Measurements from ENCODE around the gene GNAZ.

DNA sequence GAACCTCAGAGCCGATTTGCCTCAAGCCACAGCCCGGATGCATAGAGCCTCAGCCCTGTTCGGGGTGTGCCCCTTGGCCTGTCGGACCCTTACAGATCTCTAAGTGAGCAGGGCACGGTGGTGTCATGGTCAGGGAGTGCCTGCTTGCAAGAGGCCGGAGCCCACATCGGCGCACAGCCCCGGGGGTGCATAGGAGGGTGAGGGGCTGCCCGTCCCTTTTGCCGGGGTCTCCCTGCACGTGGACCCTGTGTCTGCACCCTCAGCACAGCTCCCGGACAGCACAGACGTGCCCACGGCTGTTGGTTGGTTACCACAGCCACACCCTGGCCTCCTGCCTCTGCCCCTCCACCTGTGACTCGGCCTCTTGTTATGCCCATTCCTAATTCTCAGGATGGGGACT, 81.5 kb downstream of the GNAZ start:
- TF ChIP-seq RAD21 (conservative IDR thresholded peaks at IDR 0.05): no peak
- TF ChIP-seq, protein P1, sequence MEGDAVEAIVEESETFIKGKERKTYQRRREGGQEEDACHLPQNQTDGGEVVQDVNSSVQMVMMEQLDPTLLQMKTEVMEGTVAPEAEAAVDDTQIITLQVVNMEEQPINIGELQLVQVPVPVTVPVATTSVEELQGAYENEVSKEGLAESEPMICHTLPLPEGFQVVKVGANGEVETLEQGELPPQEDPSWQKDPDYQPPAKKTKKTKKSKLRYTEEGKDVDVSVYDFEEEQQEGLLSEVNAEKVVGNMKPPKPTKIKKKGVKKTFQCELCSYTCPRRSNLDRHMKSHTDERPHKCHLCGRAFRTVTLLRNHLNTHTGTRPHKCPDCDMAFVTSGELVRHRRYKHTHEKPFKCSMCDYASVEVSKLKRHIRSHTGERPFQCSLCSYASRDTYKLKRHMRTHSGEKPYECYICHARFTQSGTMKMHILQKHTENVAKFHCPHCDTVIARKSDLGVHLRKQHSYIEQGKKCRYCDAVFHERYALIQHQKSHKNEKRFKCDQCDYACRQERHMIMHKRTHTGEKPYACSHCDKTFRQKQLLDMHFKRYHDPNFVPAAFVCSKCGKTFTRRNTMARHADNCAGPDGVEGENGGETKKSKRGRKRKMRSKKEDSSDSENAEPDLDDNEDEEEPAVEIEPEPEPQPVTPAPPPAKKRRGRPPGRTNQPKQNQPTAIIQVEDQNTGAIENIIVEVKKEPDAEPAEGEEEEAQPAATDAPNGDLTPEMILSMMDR (IDR thresholded peaks at IDR 0.05; ENCODE audit: poor library complexity, severe bottlenecking): no peak
- TF ChIP-seq EZH2 (IDR thresholded peaks at IDR 0.05; ENCODE audit: borderline replicate concordance, insufficient read depth, low read length, poor library complexity, severe bottlenecking): no peak
- no peak for TF ChIP-seq POLR2AphosphoS5 (IDR thresholded peaks at IDR 0.05)
- TF ChIP-seq EP300 (conservative IDR thresholded peaks at IDR 0.05; ENCODE audit: poor library complexity, severe bottlenecking): no peak
